ENCODE results near the gene KCNK5. TPM values are rescaled to one million over a fixed set of nuclear protein-coding genes. Genes with fewer than 3 reads are reported as not detected.
A peak's percentile ranks its signal among the peaks of the same experiment; 100 is the strongest.

Gene KCNK5
- total RNA-seq, 1 donor from 2014 or later: 0.26 TPM

DNA sequence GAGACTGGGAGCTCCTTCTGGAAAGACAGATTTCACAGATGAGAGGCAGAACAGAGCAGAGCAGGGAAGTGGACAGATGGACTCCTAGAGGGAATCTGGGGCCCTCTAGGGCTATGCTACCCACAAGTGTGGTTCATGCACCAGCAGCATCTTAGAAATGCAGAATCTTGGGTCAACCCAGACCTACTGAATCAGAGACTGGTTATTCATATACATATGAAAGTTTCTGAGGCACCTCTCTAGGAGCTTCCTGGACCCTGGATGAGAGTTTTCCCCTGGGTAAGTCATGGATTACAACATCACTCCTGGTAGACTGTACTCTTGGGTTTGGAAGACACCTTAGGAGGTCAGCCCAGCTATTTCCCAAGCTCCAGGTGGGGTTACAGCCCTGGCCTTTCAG, 58.9 kb downstream of the KCNK5 start:
- no peaks in the 10 kb centered on the region for H3K27me3 ChIP-seq (ENCODE audit: control insufficient read depth, insufficient read depth, low read length)
- no peak for TF ChIP-seq CTCF (IDR thresholded peaks at IDR 0.05; ENCODE audit: insufficient read depth, low read length, severe bottlenecking)
- H3K4me3 ChIP-seq (ENCODE audit: low read depth, low read length): no peak overlapping the region
- DNase-seq (ENCODE audit: low read depth): no peak
- H3K36me3 ChIP-seq (ENCODE audit: control insufficient read depth, insufficient read depth, low read length): no peaks in the 10 kb centered on the region
- FAIRE-seq: no peak

DNA sequence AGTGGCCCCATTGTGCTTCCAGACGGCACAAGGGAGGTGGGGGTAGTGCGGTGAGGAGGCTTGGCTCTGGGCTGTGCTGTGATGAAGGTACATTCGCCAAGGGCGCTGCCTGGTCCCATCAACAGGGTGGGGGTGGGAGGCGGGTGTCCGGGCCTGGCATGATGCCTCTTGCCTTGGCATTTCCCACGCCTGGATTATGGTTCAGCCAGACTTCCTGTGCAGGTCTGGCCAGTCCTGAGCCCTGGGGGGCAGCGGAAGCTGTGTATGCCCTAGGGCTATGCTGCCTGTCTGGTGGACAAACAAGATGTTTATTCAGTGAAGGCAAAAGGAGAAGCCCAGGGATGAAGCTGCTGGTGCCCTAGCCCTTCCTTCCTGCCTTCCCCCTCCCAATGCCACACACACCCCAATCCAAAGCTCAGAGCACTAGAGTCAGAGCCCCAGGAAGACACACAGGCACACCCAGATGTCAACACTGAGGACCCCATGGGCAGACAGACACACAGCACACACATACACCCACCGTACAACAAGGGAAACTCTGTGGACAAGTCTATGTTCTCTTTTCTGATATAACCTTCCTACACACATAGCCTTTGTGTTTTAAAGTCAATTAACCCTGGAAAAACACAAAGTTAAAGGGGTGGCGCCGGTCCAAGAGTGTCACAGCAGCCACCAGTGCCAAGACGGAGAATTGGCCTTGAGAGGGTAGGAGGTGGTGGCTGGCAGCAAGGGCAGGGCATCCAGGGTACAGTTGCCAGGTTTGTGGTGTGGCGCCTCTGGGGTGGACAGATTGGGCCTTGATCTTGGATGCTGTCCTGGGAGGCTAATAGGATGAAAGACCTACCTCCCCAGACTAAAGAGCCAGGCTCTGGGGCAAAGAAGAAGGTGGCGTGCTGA, 59.6 kb downstream of the KCNK5 start:
- DNase-seq (ENCODE audit: low read depth) (no peak), FAIRE-seq (no peak)
- Histone ChIP-seq H3K36me3 (ENCODE audit: control insufficient read depth, insufficient read depth, low read length) (no peaks in the 10 kb centered on the region), H3K27me3 (ENCODE audit: control insufficient read depth, insufficient read depth, low read length) (no peaks in the 10 kb centered on the region), H3K4me3 (ENCODE audit: low read depth, low read length) (no peak overlapping the region)
- TF ChIP-seq CTCF (IDR thresholded peaks at IDR 0.05; ENCODE audit: insufficient read depth, low read length, severe bottlenecking): no peak

DNA sequence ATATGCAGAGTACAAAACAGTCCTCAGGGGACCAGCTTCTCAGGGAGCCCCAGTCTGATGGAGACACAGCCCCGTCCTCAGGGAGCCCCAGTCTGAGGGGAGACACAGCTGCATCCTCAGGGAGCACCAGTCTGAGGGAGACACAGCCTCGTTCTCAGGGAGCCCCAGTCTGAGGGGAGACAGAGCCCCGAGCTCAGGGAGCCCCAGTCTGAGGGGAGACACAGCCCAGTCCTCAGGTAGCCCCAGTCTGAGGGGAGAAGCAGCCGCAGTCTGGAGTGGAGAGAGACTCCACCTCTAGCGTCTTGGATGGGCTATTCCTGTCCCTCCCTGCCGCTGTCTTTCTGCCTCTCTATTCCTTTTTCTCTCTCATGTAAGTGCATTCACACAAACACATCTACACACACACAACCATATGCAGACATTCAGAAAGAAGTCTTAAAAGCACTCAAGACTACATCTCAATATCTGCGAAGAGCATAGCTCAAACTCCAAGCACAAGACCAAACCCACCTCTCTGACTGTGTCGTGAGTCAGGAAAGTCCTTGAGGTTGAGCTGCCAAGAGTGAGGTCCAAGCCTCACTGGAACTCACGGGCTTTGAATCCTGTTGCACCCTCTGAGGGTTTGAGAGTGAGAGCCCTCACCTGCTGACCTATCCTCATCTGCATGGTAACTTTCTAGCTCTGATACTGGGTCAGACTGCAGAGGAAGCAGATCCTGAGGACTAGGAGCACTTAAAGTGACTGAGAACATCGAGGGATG, 61.2 kb downstream of the KCNK5 start:
- peak; percentile 75 for FAIRE-seq
- H3K4me3 ChIP-seq (ENCODE audit: low read depth, low read length): no peak overlapping the region
- DNase-seq (ENCODE audit: low read depth): no peak

GRCh38 chr6:39167321-39167720, 62.0 kb downstream of the KCNK5 start:
- FAIRE-seq (no peak), DNase-seq (ENCODE audit: low read depth) (no peak)
- no peak overlapping the region for H3K4me3 ChIP-seq (ENCODE audit: low read depth, low read length)
- no peaks in the 10 kb centered on the region for H3K36me3 ChIP-seq (ENCODE audit: control insufficient read depth, insufficient read depth, low read length)
- TF ChIP-seq CTCF (IDR thresholded peaks at IDR 0.05; ENCODE audit: insufficient read depth, low read length, severe bottlenecking): no peak
- no peaks in the 10 kb centered on the region for H3K27me3 ChIP-seq (ENCODE audit: control insufficient read depth, insufficient read depth, low read length)

More for the DNA sequence above, 61.2 kb downstream of the KCNK5 start:
- no peak for TF ChIP-seq CTCF (IDR thresholded peaks at IDR 0.05; ENCODE audit: insufficient read depth, low read length, severe bottlenecking)
- Histone ChIP-seq H3K27me3 (ENCODE audit: control insufficient read depth, insufficient read depth, low read length) (no peaks in the 10 kb centered on the region), H3K36me3 (ENCODE audit: control insufficient read depth, insufficient read depth, low read length) (no peaks in the 10 kb centered on the region)

DNA sequence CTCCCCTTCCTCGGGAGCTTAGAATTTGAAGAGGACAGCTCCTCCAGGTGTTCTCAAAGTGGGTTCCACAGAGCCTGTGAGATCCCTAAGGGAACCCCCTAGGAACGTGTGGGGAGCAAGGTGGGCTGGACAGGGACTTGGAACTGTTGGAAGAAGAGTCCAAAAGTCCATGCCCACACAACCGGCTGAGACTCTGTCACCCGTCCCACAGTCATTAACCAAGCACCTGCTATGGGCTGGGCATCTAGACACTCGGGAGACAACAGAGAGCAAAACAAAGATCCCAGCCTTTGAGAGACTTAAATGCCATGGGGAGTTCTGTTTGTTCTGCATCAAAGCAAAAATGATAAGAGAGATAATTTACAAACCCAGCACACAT, 62.4 kb downstream of the KCNK5 start:
- no peak for FAIRE-seq

More for the DNA sequence above, 62.4 kb downstream of the KCNK5 start:
- Histone ChIP-seq H3K36me3 (ENCODE audit: control insufficient read depth, insufficient read depth, low read length) (no peaks in the 10 kb centered on the region), H3K4me3 (ENCODE audit: low read depth, low read length) (no peak overlapping the region), H3K27me3 (ENCODE audit: control insufficient read depth, insufficient read depth, low read length) (no peaks in the 10 kb centered on the region)
- no peak for DNase-seq (ENCODE audit: low read depth)
- no peak for TF ChIP-seq CTCF (IDR thresholded peaks at IDR 0.05; ENCODE audit: insufficient read depth, low read length, severe bottlenecking)
